ENCODE measurements around the gene HEPHL1. TPM values are rescaled to one million over a fixed set of nuclear protein-coding genes. Genes with fewer than 3 reads are reported as not detected.

HEPHL1 gene
- total RNA-seq, 1 donor from 2014 or later: not detected

DNA sequence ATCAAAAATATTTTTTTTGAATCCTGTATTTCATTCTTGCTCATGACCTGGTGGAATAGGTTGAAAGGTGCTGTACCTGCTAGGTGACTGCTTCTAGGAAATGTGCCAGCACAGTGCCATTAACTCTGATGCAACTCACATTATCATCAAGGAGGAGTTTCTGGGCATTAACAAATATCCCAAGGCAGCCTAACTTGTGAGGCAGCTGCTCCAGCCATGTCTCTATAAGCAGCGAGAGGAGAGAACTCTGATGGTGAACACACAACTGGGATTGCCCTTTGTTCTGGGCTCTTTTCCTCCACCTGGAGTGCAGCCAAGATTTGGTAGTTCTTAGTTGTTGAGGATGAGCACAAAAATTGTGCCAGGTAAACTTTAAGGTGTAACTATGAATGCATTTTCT is 25.6 kb downstream of the HEPHL1 start:
- no peak overlapping the region for H3K27ac ChIP-seq
- intact Hi-C loops (cut with DNase I): no loop called here
- no peaks in the 10 kb centered on the region for H3K36me3 ChIP-seq
- no peaks in the 10 kb centered on the region for H3K4me1 ChIP-seq
- H3K9me3 ChIP-seq: no peaks in the 10 kb centered on the region
- TF ChIP-seq, protein P1, sequence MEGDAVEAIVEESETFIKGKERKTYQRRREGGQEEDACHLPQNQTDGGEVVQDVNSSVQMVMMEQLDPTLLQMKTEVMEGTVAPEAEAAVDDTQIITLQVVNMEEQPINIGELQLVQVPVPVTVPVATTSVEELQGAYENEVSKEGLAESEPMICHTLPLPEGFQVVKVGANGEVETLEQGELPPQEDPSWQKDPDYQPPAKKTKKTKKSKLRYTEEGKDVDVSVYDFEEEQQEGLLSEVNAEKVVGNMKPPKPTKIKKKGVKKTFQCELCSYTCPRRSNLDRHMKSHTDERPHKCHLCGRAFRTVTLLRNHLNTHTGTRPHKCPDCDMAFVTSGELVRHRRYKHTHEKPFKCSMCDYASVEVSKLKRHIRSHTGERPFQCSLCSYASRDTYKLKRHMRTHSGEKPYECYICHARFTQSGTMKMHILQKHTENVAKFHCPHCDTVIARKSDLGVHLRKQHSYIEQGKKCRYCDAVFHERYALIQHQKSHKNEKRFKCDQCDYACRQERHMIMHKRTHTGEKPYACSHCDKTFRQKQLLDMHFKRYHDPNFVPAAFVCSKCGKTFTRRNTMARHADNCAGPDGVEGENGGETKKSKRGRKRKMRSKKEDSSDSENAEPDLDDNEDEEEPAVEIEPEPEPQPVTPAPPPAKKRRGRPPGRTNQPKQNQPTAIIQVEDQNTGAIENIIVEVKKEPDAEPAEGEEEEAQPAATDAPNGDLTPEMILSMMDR (IDR thresholded peaks at IDR 0.05): no peak
- ATAC-seq: no peak
- DNase-seq: no peak
- H3K4me3 ChIP-seq: no peak overlapping the region
- no peaks in the 10 kb centered on the region for H3K27me3 ChIP-seq (ENCODE audit: low read depth)

DNA sequence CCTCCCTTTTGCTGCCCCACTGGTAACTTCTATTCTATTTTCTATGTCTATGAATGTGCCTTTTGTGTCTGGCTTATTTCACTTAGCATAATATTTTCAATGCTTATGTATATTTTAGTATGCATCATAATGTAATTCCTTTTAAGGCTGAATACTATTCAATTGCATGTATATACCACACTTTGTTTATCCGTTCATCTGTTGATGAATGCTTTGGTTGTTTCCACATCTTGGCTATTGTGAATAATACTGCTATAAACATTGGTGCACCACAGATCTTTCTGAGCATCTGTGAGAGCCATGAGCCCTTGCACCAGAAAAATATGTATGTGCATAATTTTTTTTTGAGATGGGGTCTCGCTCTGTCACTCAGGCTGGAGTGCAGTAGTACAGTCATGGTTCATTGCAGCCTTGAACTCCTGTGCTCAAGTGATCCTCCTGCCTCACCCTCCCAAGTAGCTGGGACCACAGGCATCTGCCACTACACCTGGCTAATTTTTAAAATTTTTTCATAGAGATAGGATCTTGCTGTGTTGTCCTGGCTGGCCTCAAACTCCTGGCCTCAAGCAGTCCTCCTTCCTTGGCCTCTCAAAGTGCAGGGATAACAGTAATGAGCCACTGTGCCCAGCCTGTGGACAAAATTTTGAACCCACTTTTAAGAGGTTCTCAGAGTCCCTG is 27.0 kb downstream of the HEPHL1 start:
- Histone ChIP-seq H3K4me3 (no peak overlapping the region), H3K36me3 (no peaks in the 10 kb centered on the region), H3K27me3 (ENCODE audit: low read depth) (no peaks in the 10 kb centered on the region), H3K27ac (no peak overlapping the region), H3K4me1 (no peaks in the 10 kb centered on the region), H3K9me3 (no peaks in the 10 kb centered on the region)
- TF ChIP-seq, protein P1 (IDR thresholded peaks at IDR 0.05): no peak
- DNase-seq: no peak
- ATAC-seq: no peak
- intact Hi-C loops (cut with DNase I): no loop called here

DNA sequence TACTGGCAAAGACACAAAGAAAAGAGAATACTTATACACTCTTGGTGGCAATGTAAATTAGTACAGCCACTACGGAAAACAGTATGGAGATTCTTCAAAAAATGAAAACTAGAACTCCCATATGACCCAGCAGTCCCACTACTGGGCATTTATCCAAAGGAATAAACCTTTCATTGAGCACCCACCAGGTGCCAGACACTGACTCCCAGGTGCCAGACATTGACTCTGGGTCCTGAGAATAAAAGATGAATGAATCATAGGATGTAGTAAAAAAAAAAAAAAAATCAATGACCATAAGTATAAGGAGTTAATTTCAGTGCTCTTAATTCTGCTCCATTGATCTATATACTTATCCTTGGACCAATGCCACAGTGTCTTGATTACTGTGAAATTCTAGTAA is 28.2 kb downstream of the HEPHL1 start:
- DNase-seq: no peak
- H3K4me1 ChIP-seq: no peaks in the 10 kb centered on the region
- H3K27ac ChIP-seq: no peak overlapping the region
- TF ChIP-seq, protein P1 (IDR thresholded peaks at IDR 0.05): no peak
- H3K9me3 ChIP-seq: no peaks in the 10 kb centered on the region
- H3K4me3 ChIP-seq: no peak overlapping the region
- intact Hi-C loops (cut with DNase I): no loop called here
- no peaks in the 10 kb centered on the region for H3K36me3 ChIP-seq
- no peaks in the 10 kb centered on the region for H3K27me3 ChIP-seq (ENCODE audit: low read depth)
- ATAC-seq: no peak

DNA sequence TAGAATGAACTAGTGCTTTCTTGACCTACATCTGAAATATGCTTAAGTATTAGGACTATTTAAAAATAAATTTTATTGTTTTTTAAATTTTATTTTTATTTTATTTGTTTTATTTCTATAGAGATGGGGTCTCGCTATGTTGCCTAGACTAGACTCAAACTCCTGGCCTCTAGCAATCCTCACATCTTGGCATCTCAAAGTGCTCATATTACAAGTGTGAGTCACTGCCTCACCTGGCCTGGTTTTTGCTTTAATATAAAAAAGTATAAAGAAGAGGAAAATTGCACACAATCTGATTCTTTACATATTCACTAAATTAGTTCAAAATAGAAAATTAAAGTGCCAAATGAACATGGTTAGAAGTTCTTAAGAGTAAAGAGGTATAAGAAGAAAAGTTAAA is 37.5 kb downstream of the HEPHL1 start:
- no peaks in the 10 kb centered on the region for H3K27me3 ChIP-seq (ENCODE audit: low read depth)
- H3K36me3 ChIP-seq: no peaks in the 10 kb centered on the region
- no peak overlapping the region for H3K27ac ChIP-seq
- H3K4me1 ChIP-seq: no peaks in the 10 kb centered on the region
- H3K4me3 ChIP-seq: no peak overlapping the region
- intact Hi-C loops (cut with DNase I): no loop called here
- no peaks in the 10 kb centered on the region for H3K9me3 ChIP-seq
- DNase-seq (no peak), ATAC-seq (no peak)
- TF ChIP-seq, protein P1 (IDR thresholded peaks at IDR 0.05): no peak

DNA sequence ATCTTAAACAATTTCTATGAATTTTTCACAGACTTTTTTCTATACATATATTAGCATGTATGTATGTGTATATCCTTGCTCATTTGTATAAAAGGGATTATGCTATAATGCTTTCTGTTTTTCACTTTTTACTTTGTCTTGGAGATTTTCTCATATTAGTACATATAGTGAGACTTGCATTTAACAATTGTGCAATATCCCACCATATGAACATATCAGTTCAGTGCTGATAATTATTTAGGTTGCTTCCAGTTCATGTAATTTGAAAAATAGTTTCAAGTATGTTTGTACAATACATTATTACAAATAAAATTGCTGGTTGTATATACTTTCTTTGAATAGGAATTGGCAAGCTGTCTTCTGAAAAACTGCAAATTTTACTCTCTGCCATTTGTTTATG is 37.9 kb downstream of the HEPHL1 start:
- no peak for DNase-seq
- Histone ChIP-seq H3K4me3 (no peak overlapping the region), H3K9me3 (no peaks in the 10 kb centered on the region), H3K27me3 (ENCODE audit: low read depth) (no peaks in the 10 kb centered on the region), H3K27ac (no peak overlapping the region), H3K4me1 (no peaks in the 10 kb centered on the region), H3K36me3 (no peaks in the 10 kb centered on the region)
- TF ChIP-seq, protein P1 (IDR thresholded peaks at IDR 0.05): no peak
- intact Hi-C loops (cut with DNase I): no loop called here
- ATAC-seq: no peak

Measured in lower lobe of right lung (tissue), 2 donors.